NCI-H526 (cell line): ENCODE data around the gene BORCS5.

Experiments used
- DNase-seq, 2 experiments: peaks; one replicate each; lab custom pipeline; 2025; lab: John Stamatoyannopoulos, UW

BORCS5 gene

DNA sequence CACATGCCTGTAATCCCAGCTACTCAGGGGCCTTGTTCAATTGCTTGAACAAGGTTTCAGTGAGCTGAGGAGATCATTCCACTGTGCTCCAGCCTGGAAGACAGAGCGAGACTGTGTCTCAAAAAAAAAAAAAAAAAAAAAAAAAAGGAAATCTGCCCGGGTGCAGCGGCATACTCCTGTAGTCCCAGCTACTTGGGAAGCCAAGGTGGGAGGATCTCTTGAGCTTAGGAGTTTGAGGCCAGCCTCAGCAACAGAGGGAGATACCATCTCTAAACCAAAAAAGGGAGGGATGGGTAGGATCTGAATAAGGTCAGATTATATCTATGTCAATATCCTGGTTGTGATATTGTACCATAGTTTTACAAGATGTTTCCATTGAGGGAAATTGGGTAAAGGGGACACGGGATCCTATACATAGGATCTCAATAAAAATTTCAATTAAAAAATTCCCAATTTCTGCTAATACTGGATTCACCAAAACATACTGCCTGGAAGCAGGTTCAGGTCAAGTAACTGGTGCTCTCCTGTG, 76.4 kb downstream of the BORCS5 start:
- DNase-seq: no peak

DNA sequence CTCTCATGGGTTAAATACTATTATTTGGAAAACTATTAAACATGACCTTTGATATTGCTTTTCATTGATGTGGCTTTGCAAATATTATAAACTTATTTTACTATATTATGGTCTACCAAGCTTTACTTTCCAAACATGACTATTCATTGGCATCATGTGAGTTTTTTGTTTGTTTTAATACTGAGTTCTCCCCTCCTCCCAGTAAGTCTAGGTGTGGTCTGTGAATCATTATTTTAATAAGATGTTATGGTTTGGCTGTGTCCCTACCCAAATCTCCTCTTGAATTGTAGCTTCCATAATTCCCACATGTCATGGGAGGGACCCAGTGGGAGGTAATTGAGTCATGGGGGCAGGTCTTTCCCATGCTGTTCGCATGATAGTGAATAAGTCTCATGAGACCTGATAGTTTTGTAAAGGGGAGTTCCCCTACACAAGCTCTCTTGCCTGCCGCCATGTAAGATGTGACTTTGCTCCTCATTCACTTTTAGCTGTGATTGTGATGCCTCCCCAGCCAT, 80.0 kb downstream of the BORCS5 start:
- no peak for DNase-seq

DNA sequence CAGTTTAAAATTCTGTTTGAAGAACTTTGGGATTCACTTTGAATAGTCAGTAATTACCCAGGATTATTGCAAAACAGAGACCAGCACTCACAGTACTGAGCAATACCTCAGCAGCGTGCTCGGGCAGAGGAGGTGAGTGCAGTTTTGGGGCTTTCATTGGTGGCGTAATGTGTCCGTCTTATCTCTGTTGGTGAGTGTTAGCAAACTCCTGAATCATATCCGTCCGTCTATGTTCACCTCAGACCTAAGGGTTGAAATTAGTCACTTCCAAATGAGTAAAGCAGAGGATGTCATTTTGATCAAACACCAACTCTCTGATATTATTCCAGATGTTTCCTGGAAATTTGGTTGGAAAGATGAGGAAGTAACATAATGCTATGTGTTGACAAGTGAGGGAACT, 82.8 kb downstream of the BORCS5 start:
- no peak for DNase-seq

DNA sequence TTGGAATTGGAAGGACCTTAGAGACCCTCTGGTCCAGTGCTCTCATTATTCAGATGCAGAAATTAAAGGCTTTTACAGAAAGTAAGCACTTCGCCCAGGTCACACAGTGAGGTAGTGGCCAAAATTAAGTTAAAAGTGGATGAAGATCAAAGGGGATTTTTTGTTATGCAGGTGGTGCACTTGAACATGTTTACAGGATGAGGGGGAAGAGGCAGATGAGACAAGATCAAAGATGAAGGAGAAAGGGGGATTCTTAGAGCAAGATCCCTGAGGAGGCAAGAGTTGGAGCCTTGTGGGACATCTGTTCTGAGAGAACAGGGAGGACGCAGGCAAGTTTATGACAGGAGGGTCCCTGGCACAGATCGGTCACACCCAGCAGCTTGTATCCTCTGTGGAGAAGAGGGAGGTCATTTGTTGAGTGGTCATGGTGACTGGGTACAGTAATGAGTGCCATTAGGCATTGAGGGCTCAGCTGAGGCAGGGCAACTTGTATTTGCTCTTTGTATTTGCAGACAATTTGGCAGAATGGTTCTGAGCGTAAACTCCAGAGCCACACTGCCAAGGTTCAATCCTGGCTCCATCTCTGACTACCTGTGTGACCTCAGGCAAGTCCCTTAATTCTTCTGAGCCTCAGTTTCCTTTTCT, 84.0 kb downstream of the BORCS5 start:
- DNase-seq: no peak

DNA sequence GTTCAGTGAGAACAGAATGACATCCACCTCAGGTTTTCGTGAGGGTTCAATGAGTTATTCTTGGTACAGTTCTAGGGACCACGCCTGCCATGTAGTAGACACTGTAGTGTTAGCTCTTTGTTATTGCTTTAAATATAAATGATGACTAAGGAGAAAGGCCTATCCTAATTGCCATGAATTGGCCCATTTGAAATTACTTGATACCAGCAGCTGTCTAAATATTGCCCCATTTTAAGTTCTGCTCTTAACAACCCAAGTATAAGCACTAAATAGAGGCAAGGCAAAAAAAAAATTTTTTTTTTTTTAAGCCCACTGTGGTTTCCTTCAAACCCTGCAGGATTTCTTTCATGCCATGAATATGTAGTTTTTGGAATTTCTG, 84.5 kb downstream of the BORCS5 start:
- no peak for DNase-seq

DNA sequence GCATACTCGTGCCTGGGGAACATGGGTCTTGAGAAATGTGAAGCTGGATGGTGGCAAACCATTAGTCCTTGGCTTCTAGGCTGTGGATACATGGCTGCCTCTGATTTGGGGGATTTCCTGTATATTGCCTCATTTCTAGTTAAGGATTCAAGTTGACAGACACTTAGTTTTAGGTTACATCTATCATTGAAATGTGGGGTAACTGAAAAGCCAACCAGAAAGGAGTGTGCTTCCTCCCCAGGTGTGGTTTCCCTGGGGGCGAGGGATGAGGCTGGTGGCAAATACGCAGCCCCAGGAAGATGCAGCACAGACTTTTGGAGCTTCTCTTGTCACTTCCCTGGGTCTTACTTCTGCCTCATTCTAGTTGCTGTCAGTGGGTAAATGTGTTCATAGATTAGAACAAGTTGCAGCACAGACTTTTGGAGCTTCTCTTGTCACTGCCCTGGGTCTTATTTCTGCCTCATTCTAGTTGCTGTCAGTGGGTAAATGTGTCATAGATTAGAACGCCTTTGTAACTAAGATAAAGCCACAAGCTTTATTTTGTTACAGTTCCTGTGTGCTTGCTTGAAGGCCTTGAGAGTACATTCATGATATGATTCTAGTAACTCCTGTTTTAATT, 85.1 kb downstream of the BORCS5 start:
- no peak for DNase-seq

DNA sequence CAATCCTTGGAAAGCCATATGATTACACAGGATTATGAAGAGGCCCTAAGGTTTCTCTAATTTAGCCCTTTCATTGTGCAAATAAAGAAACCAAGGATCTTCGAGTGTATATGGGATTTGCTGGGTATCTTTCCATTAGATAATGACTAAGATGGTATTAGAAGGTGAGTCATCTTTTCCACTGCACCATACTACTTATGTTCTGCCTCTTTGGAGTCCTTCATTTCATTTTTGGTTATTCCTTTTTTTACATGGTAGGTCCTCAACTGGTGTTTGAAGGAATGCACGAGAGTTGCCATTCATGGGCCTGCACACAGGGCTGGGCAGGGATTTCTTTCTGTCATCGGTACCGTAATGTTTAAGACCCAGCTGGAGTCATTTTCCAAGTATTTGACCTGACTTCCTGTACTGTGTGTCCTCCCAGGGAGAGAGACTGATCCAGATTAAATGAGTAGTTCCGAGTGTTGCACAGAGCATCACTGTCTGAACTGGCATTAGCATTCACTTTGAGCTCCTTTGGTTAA, 85.7 kb downstream of the BORCS5 start:
- no peak for DNase-seq

DNA sequence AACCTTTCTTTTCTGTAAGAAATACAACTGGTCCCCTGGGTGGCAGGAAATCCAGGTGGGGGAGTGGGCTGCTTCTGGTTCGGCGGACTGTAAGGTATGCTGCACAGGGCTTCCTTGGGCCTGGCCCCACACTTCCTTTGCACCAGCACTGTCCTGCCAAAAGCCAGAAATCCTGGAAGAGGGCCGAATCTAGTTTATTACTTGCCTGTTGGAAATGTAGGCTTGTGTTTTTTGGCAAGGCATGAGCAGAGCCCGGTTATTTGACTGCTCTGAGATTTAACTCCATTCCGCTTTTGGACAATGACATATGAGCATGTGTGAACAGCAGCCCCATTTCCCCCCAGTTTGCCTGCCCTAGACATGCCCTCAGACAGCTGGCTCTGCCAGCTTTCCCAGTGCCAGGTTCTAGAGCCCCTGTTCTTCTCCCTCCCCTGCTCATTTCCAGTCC, 86.6 kb downstream of the BORCS5 start:
- no peak for DNase-seq

DNA sequence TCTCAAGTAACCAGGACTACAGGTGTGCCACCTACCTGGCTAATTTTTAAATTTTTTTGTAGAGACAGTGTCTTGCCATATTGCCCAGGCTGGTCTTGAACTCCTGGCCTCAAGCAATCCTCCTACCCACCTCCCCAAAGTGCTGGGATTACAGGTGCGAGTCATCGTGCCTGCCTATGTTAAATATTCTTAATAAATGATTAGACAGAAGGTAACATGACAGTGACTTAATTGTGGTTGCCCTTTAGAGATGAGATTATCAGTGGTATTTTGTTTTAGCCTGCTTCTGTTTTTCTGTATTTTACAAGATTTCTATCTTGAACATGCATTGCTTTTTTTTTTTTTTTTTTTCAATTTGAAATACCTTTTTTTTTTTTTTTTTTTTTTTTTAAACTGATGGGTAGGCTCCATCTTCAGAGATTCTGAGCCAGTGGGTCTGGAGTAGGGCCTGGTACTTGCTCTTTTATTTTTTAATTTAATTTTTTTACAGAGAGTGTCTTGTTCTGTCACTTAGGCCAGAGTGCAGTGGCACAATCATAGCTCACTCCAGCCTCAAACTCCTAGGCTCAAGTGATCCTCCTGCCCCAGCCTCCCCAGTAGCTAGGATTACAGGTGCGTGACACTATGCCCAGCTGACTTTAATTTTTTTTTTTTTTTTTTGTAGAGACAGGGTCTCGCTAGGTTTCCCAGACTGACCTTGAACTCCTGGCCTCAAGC, 88.4 kb downstream of the BORCS5 start:
- no peak for DNase-seq

DNA sequence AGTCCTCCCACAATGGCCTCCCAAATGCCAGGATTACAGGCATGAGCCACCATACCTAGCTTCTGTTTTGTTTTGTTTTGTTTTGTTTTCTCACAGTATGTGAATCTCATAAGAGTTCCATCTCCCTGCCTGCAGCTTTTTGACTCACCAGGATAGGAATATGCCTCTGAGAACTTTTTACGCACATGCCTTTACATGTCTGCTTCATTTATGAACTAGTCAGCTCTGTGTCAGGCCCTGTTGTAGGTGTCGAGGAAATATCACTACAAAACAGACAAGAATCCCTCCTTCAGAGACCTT, 89.0 kb downstream of the BORCS5 start:
- no peak for DNase-seq

DNA sequence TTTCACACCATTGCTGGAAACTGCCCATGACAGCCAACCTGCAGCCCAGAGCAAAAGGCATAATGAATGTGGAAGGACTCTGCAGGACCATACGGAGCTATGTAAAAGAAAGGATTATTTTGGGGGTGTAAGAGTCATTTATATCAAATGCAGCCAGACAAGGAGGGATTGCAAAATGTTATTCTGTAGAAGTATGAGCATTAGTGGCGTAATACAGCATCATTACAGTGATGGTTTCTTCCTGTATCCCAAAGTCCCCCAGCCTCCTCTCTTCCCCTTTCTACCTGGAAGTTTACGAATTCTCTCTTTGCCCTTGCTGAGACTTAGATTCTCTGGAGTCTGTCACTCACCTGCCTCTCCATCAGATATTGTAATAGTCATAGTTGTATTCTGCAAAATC, 89.9 kb downstream of the BORCS5 start:
- DNase-seq: no peak

DNA sequence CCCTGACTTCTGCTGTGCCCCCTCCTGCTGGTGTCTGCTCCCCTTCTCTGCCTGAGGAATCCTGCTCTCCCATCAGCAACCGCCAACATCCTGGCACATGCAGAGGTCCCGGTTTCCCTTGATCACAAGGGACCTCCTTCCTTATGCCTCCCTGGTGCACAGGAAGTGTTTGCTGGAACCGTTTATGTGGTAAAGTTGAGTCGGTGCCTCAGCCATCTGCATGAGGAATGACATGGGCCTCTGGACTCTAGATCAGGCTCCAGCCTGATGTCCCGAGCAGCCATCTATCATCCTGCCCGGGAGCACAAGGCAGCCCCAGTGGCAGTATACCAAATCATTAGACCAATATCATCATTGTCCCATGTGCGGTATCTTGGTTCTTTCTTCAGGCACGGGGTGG, 90.4 kb downstream of the BORCS5 start:
- DNase-seq: no peak

DNA sequence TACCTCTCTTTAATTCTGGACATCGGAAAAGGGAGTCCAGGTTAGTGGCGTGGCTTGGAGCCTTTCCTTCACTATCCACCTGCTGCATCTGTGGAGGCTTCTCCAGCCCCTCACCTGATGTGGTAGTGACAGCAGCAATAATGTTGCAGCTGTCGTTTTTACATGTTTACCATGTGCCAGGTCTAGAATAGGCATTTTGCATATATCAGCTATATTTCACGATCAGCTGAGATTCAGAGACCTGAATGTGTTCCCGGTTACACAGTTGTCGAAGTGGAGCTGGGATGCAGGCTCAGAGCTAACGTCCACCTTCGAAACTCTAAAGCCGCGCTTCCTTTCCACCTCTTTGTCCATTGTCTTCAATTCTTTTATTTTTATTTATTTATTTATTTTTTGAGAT, 91.0 kb downstream of the BORCS5 start:
- DNase-seq: peak in 1 of 2 experiments; percentile 56

DNA sequence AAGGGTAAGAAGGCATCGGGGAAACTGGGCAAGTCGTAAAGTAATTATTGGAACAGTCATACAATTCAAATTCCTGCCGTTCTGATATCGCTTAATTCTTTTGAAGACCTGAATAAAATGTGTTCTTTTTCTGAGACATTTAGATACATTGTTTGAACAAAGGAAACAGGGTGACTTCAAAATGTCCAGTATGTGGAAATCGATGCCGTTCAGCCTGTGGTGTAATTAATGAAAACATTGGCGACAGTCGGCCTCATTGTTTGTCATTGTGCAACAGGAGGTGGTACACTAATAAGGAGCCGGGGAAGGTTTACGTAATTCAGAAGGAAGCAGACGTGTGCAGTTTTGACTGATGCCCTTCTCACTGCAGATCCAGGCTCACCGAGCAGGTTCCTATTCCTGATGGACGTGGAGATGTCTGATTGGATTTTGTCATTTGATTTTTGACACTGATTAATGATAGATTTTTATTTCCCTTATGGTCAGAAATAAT, 92.7 kb downstream of the BORCS5 start:
- DNase-seq: no peak

DNA sequence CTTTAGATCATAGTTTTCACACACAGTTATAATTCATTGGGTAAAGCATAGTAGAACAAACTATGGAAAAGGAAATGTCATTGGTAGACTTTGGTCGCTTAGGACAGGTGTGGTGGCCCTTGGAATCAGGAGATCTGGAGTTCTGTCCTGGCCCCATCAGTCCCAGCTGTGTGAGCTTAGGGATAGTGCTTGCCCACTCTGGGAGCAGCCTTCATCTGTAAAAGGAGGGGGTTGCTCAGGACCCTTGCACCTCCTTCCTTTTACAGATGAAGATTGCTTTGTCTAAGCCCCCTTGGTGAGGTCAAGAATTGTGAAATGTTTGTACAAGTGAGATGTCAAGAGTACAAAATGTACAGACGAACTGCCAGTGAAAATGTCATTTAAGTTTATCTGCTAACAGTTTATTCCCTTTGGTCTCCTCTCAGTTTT, 93.2 kb downstream of the BORCS5 start:
- no peak for DNase-seq

DNA sequence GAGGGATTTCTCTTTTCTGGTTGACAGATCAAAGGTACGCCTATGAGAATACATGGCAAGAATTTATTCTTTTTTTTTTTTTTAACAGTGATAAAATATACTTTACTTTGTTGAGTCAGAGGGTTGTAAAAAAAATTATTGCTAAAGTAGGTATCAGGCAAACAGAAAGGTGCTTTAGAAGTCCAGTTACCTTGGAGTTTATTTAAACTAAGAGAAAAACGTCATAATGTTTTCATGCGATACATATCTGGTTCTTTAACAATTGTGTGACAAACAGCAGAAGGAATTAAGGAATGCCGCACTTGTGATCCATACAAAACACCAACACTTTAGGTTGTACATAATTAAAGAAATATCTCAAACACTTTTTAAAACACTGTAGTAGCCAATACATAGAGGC, 94.2 kb downstream of the BORCS5 start:
- DNase-seq: no peak

DNA sequence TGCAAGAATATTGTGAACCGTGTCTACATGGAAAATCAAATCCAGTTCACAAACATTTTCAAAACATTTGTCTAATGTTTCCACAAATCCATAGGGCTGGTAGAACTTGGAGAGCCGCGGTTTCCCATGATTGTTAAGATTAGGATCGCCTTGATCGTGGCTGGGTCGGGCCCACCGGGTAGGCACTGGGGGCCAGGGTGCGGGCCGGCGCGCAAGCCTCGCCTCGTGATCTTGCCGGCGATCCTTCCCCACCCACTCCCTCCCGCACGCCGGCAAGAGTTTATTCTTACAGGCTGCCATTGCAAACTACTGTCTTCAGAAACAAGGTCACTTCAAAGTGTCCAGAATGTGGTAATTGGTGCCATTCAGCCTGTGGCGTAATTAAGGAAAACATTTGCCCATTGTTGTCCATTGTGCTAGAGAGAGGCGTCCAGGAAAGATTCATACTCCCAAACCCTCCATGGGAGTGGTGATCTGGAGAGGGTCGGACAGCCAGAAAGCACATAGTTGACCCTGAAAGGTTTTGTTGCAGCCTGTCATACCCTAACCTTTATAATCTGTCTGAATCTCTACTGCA, 95.5 kb downstream of the BORCS5 start:
- DNase-seq: no peak

DNA sequence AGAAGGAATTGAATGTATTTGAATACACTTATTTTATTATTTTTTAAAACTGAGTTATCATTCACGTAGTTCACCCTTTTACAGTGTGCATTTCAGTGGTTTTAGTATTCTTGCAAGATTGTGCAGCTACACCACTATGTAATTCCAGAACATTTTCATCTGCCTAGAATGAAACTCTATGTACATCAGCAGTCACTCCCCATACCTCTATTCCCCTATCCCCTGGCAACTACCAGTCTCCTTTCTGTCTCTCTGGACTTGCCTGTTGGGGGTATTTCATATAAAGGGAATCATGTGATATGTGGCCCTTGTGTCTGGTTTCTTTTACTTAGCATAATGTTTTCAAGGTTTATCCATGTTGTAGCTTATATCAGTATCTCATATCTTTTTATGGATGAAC, 96.8 kb downstream of the BORCS5 start:
- no peak for DNase-seq

DNA sequence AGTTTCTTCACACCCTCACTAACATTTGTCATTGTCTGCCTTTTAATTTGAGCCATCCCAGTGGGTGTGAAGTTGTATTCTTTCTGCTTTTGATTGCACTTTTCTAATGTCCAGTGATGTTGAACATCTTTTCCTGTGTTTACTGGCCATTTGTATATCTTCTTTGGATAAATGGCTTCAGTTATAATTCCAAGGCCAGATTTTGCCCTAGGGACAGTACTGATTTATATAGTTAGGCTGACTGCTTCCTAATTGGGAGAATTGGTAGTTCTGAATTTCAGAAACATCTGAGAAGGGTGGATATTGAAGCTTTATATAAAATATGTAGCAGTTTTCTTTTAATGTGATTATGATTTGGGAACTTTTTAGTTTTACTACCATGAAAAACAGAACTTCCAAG, 97.4 kb downstream of the BORCS5 start:
- DNase-seq: no peak

DNA sequence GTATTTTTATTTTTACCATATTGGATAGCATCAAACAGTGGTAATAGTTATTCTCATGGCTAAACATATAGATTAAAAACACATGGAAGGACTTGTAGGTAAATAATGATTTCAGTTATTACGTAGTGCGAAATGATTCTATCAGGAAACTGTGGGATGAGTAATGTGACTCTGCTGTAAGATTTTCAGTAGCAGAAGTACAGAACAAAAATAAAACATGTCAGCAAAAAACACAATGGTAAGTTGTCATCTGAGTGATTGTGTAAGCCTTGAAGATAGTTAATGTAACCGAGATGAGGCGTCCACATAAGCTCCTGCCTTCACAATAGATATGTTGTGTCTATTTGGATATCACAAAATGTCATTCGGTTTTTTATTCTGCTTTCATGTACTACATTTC, 99.8 kb downstream of the BORCS5 start:
- DNase-seq: no peak

DNA sequence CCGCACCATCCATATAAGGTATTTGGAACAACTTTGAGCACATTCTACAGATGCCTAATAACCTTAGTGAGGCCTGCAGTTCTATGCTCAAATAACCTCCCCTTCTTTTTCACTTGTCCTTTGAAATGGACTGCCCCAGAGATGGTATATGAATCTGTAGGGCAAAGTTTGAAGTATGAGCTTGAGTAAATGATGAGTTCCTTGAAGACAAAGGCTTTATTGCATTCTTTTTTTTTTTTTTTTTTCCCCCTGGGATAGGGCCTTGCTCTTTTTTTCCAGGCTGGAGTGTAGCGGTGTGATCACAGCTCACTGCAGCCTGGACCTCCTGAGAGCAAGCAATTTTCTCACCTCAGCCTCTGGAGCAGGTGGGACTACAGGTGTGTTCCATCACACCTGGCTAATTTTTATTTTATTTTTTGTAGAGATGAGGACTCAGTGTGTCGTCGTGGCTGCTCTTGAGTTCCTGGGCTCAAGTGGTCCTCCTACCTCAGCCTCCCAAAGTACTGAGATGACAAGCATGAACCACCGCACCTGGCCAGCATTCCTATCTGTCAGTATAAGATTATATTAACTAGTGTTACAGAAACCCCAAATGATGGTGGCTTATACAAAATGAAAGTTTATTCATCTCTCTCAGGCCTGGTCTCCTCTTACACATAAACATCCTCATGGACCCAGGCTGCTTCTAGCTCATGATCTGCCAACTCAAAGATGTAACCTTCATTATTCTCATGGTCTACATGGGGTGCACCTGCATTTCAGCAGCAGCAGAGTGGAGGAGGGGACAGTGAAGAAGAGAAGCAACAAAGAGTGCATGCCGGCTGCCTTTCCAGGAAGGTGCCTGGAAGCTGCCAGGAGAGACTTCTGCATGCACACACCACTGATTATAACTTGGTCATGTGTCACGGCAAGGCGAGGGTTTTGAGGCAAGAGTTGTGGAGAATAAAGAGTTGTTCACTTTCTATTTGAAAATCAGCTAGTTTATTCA, 104.4 kb downstream of the BORCS5 start:
- no peak for DNase-seq
